ENCODE measurements around the gene LRRC46.

Gene LRRC46

GRCh38 chr17:47797797-47798196, 33.7 kb upstream of the LRRC46 start:
- no peak for DNase-seq (ENCODE audit: extremely low read depth, low read depth)
- H3K4me3 ChIP-seq (replicated peaks; ENCODE audit: low read depth, low read length), result no peak overlapping the region
- TF ChIP-seq, protein P1, sequence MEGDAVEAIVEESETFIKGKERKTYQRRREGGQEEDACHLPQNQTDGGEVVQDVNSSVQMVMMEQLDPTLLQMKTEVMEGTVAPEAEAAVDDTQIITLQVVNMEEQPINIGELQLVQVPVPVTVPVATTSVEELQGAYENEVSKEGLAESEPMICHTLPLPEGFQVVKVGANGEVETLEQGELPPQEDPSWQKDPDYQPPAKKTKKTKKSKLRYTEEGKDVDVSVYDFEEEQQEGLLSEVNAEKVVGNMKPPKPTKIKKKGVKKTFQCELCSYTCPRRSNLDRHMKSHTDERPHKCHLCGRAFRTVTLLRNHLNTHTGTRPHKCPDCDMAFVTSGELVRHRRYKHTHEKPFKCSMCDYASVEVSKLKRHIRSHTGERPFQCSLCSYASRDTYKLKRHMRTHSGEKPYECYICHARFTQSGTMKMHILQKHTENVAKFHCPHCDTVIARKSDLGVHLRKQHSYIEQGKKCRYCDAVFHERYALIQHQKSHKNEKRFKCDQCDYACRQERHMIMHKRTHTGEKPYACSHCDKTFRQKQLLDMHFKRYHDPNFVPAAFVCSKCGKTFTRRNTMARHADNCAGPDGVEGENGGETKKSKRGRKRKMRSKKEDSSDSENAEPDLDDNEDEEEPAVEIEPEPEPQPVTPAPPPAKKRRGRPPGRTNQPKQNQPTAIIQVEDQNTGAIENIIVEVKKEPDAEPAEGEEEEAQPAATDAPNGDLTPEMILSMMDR (IDR thresholded peaks at IDR 0.05; ENCODE audit: low read depth, low read length, missing control alignments), result no peak

DNA sequence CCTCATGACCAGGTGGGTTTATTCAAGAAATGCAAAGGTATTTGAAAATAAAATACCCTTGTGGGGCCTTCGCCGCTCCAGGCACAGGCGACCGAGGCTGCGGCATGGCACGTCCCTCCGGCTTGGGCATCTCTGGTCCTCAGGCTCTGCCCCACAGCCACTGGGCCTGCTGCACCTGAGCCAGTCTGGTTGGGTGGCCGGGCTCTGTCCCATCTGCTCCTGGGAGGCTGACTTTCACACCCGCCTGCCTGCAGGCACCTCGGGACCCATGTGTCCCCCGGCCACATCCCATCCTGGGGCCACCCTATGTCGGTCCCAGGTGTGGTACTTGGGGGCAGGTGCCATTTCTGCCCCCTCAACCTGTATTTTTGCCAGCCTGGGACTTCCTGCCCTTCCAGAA, 30.8 kb upstream of the LRRC46 start:
- no peak overlapping the region for H3K4me3 ChIP-seq (replicated peaks; ENCODE audit: low read depth, low read length)
- DNase-seq (ENCODE audit: extremely low read depth, low read depth), result no peak
- TF ChIP-seq, protein P1 (IDR thresholded peaks at IDR 0.05; ENCODE audit: low read depth, low read length, missing control alignments), result no peak

GRCh38 chr17:47801176-47801765, 30.2 kb upstream of the LRRC46 start:
- TF ChIP-seq, protein P1 (IDR thresholded peaks at IDR 0.05; ENCODE audit: low read depth, low read length, missing control alignments), result no peak
- H3K4me3 ChIP-seq (replicated peaks; ENCODE audit: low read depth, low read length), result no peak overlapping the region
- no peak for DNase-seq (ENCODE audit: extremely low read depth, low read depth)

DNA sequence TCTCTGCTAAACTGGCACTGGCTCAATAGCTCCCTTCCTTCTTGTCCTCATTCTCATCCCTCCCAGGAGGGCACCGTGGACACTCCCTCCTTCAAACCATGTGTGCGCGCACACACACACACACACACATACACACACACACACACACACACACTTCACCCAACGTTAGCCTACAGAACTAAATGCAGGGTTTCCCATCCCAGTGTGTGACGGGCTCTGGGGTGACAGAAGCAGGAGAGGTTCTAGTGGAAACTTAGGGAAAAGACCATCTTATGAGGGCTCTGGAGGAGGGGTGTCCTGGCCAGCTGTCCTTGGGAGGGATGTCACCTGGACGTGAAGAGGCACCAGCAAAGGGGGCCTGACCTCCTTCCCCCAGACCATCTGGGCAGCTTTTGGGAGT, 29.6 kb upstream of the LRRC46 start:
- TF ChIP-seq, protein P1 (IDR thresholded peaks at IDR 0.05; ENCODE audit: low read depth, low read length, missing control alignments), result no peak
- no peak overlapping the region for H3K4me3 ChIP-seq (replicated peaks; ENCODE audit: low read depth, low read length)
- no peak for DNase-seq (ENCODE audit: extremely low read depth, low read depth)

GRCh38 chr17:47802341-47803022, 29.0 kb upstream of the LRRC46 start:
- no peak for DNase-seq (ENCODE audit: extremely low read depth, low read depth)
- no peak overlapping the region for H3K4me3 ChIP-seq (replicated peaks; ENCODE audit: low read depth, low read length)
- TF ChIP-seq, protein P1 (IDR thresholded peaks at IDR 0.05; ENCODE audit: low read depth, low read length, missing control alignments), result peak; percentile 65

GRCh38 chr17:47803201-47803600, 28.3 kb upstream of the LRRC46 start:
- TF ChIP-seq, protein P1 (IDR thresholded peaks at IDR 0.05; ENCODE audit: low read depth, low read length, missing control alignments), result no peak
- no peak overlapping the region for H3K4me3 ChIP-seq (replicated peaks; ENCODE audit: low read depth, low read length)
- no peak for DNase-seq (ENCODE audit: extremely low read depth, low read depth)
